ENCODE measurements around the gene C7orf25. TPM values are rescaled to one million over a fixed set of nuclear protein-coding genes. Genes with fewer than 3 reads are reported as not detected.

Gene C7orf25
- total RNA-seq, 1 donor from 2014 or later: 8.1 TPM

- Mint-ChIP-seq H3K4me1 (ENCODE audit: unreplicated experiment) (peaks cover 13% of the 10 kb centered on the region), H3K36me3 (peaks cover 8% of the 10 kb centered on the region), H3K4me3 (peak overlapping the region; percentile 99), H3K27ac (peak overlapping the region; percentile 95), H3K27me3 (no peaks in the 10 kb centered on the region), H3K9me3 (no peaks in the 10 kb centered on the region)
- no peak for TF ChIP-seq CTCF (conservative IDR thresholded peaks at IDR 0.05)
- DNase-seq (ENCODE audit: extremely low spot score, unreplicated experiment): no peak
Observed at GRCh38 chr7:42932811-42933591, 21.1 kb upstream of the C7orf25 start.

GRCh38 chr7:42931834-42932651, 20.2 kb upstream of the C7orf25 start, which contains the start of the genes MRPL32 and PSMA2:
Gene MRPL32, plus strand, starts transcription at chr7:42932376. Its CDS starts 11 bp downstream, at chr7:42932387.
Gene PSMA2, minus strand, starts transcription at chr7:42932174. Its CDS starts 16 bp downstream, at chr7:42932158.
- peak; percentile 92 for DNase-seq (ENCODE audit: extremely low spot score, unreplicated experiment)
- Mint-ChIP-seq H3K9me3 (no peaks in the 10 kb centered on the region), H3K27me3 (no peaks in the 10 kb centered on the region), H3K36me3 (peaks cover 4% of the 10 kb centered on the region), H3K4me3 (peak within 1 kb of the TSS; percentile 99), H3K27ac (peak within 1 kb of the TSS; percentile 95), H3K4me1 (ENCODE audit: unreplicated experiment) (peaks cover 13% of the 10 kb centered on the region)
- TF ChIP-seq CTCF (conservative IDR thresholded peaks at IDR 0.05): no peak

- Mint-ChIP-seq H3K27me3 (no peaks in the 10 kb centered on the region), H3K36me3 (peaks cover 4% of the 10 kb centered on the region), H3K27ac (peak overlapping the region; percentile 95), H3K4me1 (ENCODE audit: unreplicated experiment) (peaks cover 13% of the 10 kb centered on the region), H3K4me3 (peak overlapping the region; percentile 99), H3K9me3 (no peaks in the 10 kb centered on the region)
- no peak for DNase-seq (ENCODE audit: extremely low spot score, unreplicated experiment)
- TF ChIP-seq CTCF (conservative IDR thresholded peaks at IDR 0.05): no peak
Observed at GRCh38 chr7:42931447-42931833, 19.6 kb upstream of the C7orf25 start.

GRCh38 chr7:42930889-42931288, 19.0 kb upstream of the C7orf25 start:
- H3K27ac Mint-ChIP-seq: peak overlapping the region; percentile 95
- H3K9me3 Mint-ChIP-seq: no peaks in the 10 kb centered on the region
- H3K4me1 Mint-ChIP-seq (ENCODE audit: unreplicated experiment): peaks cover 13% of the 10 kb centered on the region
- peaks cover 4% of the 10 kb centered on the region for H3K36me3 Mint-ChIP-seq
- no peak for DNase-seq (ENCODE audit: extremely low spot score, unreplicated experiment)
- H3K4me3 Mint-ChIP-seq: peak overlapping the region; percentile 99
- no peaks in the 10 kb centered on the region for H3K27me3 Mint-ChIP-seq
- no peak for TF ChIP-seq CTCF (conservative IDR thresholded peaks at IDR 0.05)

- no peaks in the 10 kb centered on the region for H3K9me3 Mint-ChIP-seq
- peaks cover 19% of the 10 kb centered on the region for H3K4me1 Mint-ChIP-seq (ENCODE audit: unreplicated experiment)
- H3K4me3 Mint-ChIP-seq: peak overlapping the region; percentile 26
- no peak for TF ChIP-seq CTCF (conservative IDR thresholded peaks at IDR 0.05)
- peaks cover 8% of the 10 kb centered on the region for H3K36me3 Mint-ChIP-seq
- H3K27ac Mint-ChIP-seq: peak overlapping the region; percentile 0
- H3K27me3 Mint-ChIP-seq: no peaks in the 10 kb centered on the region
- DNase-seq (ENCODE audit: extremely low spot score, unreplicated experiment): no peak
Observed at GRCh38 chr7:42929449-42929848, 17.6 kb upstream of the C7orf25 start.

All from type B pancreatic cell (in vitro differentiated cells).